ENCODE measurements around the gene MEGF10.
"Not testable (repeated sequence)": the region's sequence is repeated elsewhere in the genome, so short reads cannot be mapped to it uniquely, and the experiment has no call there.

MEGF10 gene

DNA sequence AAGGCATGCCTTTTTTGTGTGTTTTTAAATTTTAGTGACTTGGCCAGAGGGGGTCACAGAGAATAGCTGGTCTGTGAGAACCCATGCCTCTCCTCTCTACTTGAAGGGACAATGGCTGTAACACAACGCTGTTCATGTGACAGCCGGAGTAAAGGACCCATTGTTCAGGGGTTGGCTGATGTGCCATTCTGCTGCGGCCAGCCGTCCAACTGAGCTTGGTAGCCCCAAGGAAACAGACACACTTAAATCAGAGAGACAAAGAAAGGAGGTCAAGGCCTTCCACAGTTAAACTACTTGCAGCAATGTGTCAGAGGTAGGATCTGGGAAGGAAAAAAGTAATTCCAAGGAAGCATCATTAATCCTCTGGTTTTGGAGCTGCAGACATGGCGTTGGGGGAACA, 8.1 kb downstream of the MEGF10 start:
- DNase-seq, result peak; percentile 48

GRCh38 chr5:127299678-127300077, 9.1 kb downstream of the MEGF10 start:
- DNase-seq, result no peak

DNA sequence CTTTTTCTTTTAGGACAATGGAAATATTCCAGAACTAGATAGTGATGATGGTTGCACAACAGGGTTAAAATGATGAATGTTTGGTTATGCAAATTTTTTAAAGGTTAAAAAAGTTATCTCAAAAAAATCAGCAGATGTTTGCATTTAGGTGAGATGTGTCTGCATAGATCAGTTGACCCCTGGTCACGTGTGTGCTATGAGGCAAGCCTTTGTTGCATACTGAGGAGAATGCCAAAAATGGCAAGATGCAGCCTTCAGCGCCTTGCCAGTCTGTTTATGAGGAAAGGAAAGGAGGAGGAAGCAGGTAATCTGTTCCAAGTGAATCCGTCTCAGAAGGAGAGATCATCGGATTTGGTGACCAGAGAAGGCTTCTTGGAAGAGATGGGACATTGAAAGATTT, 11.9 kb downstream of the MEGF10 start:
- no peak for DNase-seq

GRCh38 chr5:127303404-127303803, 12.8 kb downstream of the MEGF10 start:
- DNase-seq, result no peak

DNA sequence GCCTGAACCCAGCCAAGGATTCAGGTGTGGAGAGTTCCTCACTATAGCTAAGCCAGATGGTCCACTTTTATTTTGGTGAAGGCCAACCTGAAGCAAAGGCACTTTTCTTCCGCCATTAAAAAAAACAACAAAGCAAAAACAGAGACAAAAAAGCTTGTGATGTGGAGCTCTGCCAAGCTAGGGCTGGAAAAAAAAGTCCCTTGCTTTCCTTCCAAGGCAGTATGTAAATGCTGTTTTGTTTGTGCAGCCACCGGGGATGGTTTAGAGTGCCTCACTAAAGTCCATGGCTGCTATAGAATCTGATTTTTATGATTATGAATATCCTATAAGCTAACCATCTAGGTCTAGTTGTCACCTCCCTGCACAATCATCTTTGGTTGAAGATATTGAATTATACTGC, 14.9 kb downstream of the MEGF10 start:
- DNase-seq, result no peak

DNA sequence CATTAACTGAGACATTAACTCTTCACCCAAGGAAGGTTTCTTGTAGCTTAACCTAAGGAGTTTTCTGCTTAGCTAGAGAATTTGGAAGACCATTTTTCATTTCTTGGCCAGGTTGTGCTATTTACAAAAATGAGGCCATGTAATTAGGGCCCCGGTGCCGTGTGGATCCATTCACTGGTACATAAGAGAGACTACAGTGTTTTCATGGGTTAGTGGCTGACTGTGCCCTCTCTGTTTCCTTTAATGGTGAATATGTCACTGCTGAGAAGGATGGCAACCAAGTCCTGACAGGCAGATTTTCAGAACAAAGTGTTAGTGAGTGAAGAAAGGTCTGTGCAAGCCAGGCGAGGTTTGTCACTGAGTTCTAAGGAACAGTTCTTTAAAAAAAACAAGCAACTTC, 15.4 kb downstream of the MEGF10 start:
- DNase-seq, result no peak

DNA sequence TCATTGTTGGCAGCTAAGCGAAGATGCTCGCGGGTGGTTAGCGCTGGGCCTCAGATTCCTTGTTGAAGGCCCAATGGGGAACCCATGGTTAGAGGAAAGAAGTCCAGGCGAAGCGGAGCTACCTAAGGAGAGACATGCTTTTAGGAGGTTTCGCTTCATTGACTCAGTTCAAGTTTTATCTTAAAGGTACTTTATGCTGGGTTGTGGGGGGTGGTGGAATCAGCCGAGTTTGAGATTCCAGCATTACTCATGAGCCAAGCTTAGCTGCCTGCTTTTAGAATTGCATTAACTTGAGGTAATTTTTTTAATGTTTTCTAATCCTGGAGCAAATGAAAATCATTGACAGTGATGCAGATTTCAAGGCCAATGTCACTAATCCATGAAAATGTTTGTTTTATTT, 16.1 kb downstream of the MEGF10 start:
- no peak for DNase-seq

DNA sequence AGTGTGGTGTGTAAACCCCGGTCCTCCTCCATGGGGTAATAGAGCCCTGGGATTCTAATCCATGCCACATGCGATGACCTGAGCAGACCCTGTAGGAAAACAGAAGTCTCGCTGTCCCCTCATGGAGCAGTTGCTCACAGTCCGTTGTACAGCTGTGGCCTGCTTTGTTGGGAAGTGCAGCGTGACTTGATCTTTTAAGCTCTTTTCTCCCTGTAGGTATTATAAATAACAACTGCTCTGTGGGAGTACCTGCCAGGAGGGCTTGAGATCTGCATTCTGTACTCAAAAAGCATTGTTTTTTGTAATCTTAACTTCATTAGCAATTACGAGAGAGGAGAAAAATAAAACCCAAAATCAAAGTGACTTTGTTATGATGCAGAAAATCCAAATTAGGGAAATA, 17.3 kb downstream of the MEGF10 start:
- DNase-seq, result no peak

GRCh38 chr5:127308325-127308724, 17.7 kb downstream of the MEGF10 start:
- not testable (repeated sequence) for DNase-seq

DNA sequence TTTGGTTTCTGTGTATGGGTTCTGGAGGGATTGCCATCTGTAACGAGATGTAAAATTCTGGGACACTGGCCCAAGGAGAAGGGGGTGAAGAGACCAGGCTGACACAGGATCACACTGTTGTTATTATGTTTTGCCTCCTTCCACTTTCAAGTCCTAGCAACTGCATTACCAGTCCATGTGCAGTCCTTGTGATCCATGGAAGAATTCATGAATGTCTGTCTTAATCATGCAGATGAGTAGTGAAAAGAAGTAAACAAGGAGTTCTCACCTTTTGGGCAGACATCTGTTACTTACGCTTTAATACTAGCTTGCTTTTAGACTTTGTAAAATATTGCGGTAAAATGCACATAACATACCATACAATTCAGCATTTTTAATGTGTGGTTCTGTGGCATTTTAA, 18.3 kb downstream of the MEGF10 start:
- DNase-seq, result no peak

GRCh38 chr5:127311349-127311748, 20.8 kb downstream of the MEGF10 start:
- DNase-seq, result no peak

DNA sequence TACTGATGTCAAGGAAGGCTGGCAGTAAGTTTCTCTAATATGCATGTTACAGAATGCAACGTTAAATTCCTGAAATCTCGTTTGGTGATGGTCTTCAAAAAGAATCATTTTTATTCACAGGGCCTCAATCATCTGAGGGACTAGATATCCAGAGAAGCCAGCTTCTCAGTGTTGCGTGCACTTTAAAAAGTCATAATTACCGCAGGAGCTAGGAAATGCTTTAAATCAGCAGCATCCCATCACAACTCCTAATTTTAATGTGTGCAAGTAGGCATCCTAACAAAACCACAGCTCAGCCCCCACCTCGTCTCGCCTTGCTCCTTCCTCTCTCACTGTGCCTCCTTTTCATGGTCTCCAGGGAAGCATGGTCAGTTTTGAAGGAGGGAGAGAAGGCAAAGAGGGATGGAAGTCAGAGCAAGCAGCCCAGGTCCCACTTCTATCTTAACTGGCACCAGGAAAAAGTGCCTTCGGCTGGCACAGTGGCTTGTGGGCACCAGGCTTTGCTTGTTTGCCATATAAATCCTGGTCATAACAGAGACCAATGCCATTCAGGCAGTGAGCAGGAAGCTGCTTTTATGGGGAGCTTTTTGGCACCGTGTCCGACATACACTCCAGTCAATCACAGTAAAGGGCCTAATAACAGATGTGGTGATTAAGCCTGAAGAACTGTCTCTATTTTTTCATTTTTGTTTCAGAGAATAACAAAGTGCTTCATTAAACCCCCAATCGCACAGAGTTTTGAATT, 21.4 kb downstream of the MEGF10 start:
- DNase-seq, result no peak

DNA sequence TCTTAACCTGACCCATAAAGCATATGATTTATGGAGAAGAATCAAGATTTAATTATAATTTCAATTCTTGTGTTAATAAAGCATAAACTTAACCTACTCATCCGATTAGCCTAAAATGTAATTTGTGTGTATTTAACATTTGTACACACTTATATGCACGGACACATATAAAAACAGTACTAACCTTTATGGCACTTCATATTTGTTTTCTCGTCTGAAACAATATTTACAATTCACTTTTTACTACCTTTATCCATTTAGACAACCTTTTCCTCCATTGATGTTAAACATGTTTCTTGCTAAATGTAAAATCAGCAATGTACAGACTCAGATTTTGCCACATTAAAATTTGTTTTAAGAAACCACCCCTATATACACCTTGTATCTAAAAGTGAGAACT, 22.8 kb downstream of the MEGF10 start:
- no peak for DNase-seq

- DNase-seq, result no peak
Observed at GRCh38 chr5:127313847-127314473, 23.4 kb downstream of the MEGF10 start.

GRCh38 chr5:127316011-127316410, 25.4 kb downstream of the MEGF10 start:
- DNase-seq, result no peak

DNA sequence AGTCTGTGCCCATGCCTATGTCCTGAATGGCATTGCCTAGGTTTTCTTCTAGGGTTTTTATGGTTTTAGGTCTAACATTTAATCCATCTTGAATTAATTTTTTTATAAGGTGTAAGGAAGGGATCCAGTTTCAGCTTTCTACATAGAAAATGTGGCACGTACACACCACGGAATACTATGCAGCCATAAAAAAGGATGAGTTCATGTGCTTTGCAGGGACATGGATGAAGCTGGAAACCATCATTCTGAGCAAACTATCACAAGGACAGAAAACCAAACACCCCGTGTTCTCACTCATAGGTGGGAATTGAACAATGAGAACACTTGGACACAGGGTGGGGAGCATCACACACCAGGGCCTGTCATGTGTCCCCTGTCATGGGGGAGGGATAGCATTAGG, 26.8 kb downstream of the MEGF10 start:
- DNase-seq, result not testable (repeated sequence)

DNA sequence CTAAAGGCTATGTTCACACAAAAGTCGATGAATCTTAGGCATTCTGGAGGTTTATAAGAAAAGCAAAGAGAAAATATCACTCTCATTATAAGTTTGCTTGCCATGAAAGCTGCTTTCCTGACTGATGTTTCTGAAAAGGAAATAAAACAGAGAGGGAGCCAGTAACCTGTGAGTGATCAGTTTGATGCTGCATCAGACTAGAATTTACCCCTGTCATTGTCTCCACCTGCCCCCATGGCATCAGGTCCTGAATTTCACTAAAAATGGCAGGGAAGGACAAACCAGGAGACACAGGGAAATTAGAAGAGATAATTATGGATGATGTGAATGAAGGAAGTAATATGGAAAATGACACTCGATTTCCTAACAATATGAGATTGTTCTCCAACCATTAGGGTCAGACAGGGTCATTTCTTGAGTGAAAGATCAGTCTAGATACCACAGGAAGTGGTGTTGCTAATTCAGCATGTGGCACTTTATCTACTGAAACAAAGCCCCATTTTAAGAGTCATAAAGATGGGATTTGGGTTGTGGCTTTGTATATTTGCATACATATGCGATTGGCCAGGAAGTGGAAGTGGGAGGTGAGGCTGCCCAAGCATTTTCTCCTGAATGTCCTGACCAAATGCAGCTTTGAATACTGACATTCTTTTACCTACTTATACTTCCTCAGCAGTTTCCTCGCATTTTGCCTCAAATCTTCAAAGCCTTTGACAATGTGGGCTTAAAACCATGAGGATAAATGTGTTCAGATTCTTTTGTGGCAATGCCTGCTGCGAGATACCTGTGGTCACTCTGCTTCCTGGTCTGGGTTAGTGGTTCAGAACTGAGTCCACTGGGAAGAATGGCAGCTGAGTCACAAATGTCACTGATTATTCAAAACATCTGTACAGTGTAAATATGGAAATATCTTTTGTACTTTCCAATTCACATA, 29.7 kb downstream of the MEGF10 start:
- no peak for DNase-seq

DNA sequence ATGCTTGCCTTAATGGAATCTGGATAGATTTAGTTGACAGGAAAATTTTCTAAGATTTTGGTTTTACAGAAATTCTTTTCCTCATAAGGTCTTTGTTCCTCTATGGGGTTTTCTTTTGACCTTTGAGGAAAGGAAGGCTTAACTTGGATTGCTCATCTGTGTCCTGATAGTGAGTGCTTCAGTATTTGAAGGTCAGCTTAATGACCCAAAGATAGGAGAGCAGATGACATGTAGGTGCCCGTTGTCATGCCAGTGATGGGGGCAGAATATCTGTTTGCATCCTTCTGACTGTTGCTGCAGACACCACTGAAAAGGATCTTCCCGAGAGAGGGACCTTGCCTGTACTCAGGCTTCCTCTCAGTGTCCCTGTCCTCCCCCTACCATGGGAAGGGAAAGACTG, 30.9 kb downstream of the MEGF10 start:
- DNase-seq, result no peak

DNA sequence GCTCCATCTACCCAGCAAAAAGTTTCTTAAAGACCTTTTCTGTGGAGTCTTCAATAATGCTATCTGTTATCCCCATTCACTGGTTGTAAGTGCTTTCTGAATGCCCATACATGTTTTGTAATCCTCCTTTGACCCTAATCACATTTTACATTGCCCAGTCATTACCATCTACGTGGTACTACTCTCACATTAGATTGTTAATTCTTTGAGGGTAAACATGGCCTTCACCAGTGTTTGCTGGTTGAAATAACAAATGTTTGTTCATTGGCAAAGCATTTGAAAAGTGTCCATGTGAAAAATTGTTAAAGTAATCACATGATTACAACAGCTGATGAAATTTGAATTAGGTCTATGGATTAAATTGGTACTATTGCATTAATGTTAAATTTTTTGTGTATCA, 31.8 kb downstream of the MEGF10 start:
- DNase-seq, result no peak

DNA sequence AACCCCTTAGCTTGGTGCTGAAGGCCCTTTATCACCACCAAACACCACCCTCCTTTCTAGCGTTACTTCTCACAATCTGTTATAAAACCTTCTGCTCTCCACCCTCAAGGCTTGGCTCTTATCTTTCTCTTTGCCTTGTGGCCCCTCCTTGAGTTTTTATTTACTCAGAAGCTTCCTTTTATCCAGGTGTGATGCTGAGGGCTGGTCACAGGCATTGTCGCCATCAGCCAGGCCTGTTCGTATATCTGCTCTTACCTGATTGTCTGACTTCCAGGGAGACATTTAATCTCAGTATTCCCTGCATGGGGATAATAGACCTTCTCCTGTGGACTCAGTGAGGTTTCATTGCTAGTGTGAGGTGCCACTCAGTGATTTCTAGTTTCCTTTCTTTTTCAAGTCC, 34.2 kb downstream of the MEGF10 start:
- DNase-seq, result no peak

- no peak for DNase-seq
Observed at GRCh38 chr5:127326431-127326830, 35.8 kb downstream of the MEGF10 start.

- DNase-seq, result no peak
Observed at GRCh38 chr5:127326976-127327755, 36.6 kb downstream of the MEGF10 start.

DNA sequence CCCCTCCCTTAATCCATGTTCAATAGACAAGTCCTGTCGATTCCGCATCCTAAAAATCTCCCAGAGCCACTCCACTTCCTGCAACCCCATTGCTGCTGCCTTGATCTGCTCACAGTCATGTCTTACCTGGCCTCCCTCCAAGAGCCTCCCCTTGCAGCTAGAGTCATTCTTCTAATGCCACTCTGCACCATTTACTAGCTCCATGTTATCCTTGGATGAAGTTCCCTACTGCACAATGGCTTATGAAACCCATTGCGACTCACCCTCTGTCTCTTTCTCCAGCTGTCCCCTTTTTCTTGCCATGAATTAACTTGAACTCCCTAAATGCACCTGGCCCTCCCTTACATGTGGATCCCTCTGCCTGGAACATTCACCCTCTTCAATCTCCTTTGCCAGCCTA, 39.5 kb downstream of the MEGF10 start:
- DNase-seq, result no peak
